ENCODE results near the gene MRPL12. TPM values are rescaled to one million over a fixed set of nuclear protein-coding genes. Genes with fewer than 3 reads are reported as not detected.

The MRPL12 gene
- total RNA-seq, 1 experiment from 2014 or later, result 139 TPM

DNA sequence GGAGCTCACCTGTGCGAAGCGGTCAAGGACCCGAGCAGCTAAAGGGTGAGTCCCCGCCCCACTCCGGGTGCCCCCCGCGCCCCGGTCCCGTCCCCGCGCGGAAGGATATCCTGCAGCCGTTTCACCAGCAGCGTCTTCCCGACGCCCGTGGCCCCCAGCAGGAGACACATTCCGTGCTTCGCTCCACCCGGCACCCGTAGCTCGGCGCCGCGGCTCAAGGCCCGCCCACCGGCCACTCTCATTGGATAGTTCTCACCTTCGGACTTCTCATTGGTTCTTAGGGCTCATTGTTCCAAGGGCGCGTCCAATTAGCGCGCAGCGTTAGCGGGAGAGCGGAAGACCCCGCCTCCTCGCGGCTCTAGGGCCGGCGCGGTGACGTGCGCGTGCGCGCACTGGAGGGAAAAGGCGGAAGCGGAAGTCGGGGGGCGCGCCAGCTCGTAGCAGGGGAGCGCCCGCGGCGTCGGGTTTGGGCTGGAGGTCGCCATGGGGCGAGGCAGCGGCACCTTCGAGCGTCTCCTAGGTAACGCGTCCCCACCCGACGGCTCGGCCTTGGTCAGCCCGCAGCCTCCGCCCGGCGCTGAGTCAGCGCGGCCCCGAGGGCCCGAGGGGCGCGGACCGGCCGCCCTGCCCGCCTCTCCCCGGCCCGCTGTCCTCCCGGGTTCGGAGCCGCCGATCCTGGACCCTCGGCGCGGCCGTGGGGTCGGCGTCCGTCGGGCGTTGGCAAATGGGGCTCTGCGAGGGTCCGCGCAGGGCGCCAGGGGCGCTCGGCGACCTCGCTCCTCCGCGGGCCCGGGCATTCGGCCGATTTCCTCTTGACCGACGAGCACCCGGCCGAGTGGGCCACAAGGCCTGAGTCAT lies 19.4 kb upstream of the MRPL12 start, which contains the start of the genes ARL16 and HGS:
Gene ARL16 (minus strand): TSS at position 214 of the 858 bp plus-strand sequence. CDS start 44 bp downstream, at position 170.
Gene HGS (plus strand): TSS at position 428 of the 858 bp plus-strand sequence. CDS start 56 bp downstream, at position 484.
- no peaks in the 10 kb centered on the region for H3K9me3 Mint-ChIP-seq
- peak; percentile 98 for DNase-seq (ENCODE audit: low spot score)
- H3K36me3 Mint-ChIP-seq, result peaks cover 23% of the 10 kb centered on the region
- H3K4me1 Mint-ChIP-seq, result peaks cover 12% of the 10 kb centered on the region
- no peaks in the 10 kb centered on the region; the same call in 1 of the 2 replicates for H3K27me3 Mint-ChIP-seq (ENCODE audit: low read depth)
- peak; percentile 98 for ATAC-seq
- ChIA-PET CTCF (interaction anchor here (0.9 to 2.7 kb wide), 8 partner anchors 8 to 186 kb away, joined by 3 to 15 read pairs (median 7); partner anchors contain the start of gene MRPL12), POLR2A (interaction anchor here (0.8 to 1.2 kb wide), 5 partner anchors 10 to 354 kb away, joined by 3 to 6 read pairs (median 3); partner anchors contain the start of genes CCDC137, DCXR, MRPL12 and OXLD1)
- peak within 1 kb of the TSS; percentile 84 for H3K27ac Mint-ChIP-seq
- peak within 1 kb of the TSS; percentile 86 for H3K4me3 Mint-ChIP-seq
- TF ChIP-seq ZNF416 (CRISPR knock-in tag; IDR thresholded peaks at IDR 0.05) (no peak), MXD4 (CRISPR knock-in tag; IDR thresholded peaks at IDR 0.05; ENCODE audit: borderline replicate concordance) (no peak), JAZF1 (CRISPR knock-in tag; IDR thresholded peaks at IDR 0.05) (no peak), TEAD4 (CRISPR knock-in tag; IDR thresholded peaks at IDR 0.05) (0 out of 2 replicates have a peak, but pooled peaks have one; percentile 34), RORB (CRISPR knock-in tag; IDR thresholded peaks at IDR 0.05) (no peak), ZNF263 (CRISPR knock-in tag; IDR thresholded peaks at IDR 0.05; ENCODE audit: low read depth) (no peak), SMAD4 (CRISPR knock-in tag; IDR thresholded peaks at IDR 0.05) (no peak), NR2C2 (CRISPR knock-in tag; IDR thresholded peaks at IDR 0.05) (no peak), OVOL2 (CRISPR knock-in tag; IDR thresholded peaks at IDR 0.05; ENCODE audit: borderline replicate concordance) (0 out of 2 replicates have a peak, but pooled peaks have one; percentile 57), ATF1 (CRISPR knock-in tag; IDR thresholded peaks at IDR 0.05) (no peak), KAT7 (CRISPR knock-in tag; IDR thresholded peaks at IDR 0.05; ENCODE audit: borderline replicate concordance) (no peak), SP1 (CRISPR knock-in tag; conservative IDR thresholded peaks at IDR 0.05) (no peak; the same call in 1 of the 2 replicates), FOXP1 (CRISPR knock-in tag; IDR thresholded peaks at IDR 0.05; ENCODE audit: borderline replicate concordance) (no peak), NR3C1 (CRISPR knock-in tag; conservative IDR thresholded peaks at IDR 0.05; ENCODE audit: low read depth) (no peak), ELF4 (CRISPR knock-in tag; IDR thresholded peaks at IDR 0.05; ENCODE audit: low read depth) (no peak), TEAD1 (CRISPR knock-in tag; IDR thresholded peaks at IDR 0.05) (peak; percentile 71; the same call in 1 of the 2 replicates), GABPB1 (CRISPR knock-in tag; IDR thresholded peaks at IDR 0.05) (peak; percentile 32)
- TF ChIP-seq, protein P1, sequence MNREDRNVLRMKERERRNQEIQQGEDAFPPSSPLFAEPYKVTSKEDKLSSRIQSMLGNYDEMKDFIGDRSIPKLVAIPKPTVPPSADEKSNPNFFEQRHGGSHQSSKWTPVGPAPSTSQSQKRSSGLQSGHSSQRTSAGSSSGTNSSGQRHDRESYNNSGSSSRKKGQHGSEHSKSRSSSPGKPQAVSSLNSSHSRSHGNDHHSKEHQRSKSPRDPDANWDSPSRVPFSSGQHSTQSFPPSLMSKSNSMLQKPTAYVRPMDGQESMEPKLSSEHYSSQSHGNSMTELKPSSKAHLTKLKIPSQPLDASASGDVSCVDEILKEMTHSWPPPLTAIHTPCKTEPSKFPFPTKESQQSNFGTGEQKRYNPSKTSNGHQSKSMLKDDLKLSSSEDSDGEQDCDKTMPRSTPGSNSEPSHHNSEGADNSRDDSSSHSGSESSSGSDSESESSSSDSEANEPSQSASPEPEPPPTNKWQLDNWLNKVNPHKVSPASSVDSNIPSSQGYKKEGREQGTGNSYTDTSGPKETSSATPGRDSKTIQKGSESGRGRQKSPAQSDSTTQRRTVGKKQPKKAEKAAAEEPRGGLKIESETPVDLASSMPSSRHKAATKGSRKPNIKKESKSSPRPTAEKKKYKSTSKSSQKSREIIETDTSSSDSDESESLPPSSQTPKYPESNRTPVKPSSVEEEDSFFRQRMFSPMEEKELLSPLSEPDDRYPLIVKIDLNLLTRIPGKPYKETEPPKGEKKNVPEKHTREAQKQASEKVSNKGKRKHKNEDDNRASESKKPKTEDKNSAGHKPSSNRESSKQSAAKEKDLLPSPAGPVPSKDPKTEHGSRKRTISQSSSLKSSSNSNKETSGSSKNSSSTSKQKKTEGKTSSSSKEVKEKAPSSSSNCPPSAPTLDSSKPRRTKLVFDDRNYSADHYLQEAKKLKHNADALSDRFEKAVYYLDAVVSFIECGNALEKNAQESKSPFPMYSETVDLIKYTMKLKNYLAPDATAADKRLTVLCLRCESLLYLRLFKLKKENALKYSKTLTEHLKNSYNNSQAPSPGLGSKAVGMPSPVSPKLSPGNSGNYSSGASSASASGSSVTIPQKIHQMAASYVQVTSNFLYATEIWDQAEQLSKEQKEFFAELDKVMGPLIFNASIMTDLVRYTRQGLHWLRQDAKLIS (CRISPR knock-in tag; IDR thresholded peaks at IDR 0.05; ENCODE audit: borderline replicate concordance), result no peak
- TF ChIP-seq, protein P2, sequence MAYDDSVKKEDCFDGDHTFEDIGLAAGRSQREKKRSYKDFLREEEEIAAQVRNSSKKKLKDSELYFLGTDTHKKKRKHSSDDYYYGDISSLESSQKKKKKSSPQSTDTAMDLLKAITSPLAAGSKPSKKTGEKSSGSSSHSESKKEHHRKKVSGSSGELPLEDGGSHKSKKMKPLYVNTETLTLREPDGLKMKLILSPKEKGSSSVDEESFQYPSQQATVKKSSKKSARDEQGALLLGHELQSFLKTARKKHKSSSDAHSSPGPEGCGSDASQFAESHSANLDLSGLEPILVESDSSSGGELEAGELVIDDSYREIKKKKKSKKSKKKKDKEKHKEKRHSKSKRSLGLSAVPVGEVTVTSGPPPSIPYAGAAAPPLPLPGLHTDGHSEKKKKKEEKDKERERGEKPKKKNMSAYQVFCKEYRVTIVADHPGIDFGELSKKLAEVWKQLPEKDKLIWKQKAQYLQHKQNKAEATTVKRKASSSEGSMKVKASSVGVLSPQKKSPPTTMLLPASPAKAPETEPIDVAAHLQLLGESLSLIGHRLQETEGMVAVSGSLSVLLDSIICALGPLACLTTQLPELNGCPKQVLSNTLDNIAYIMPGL (CRISPR knock-in tag; IDR thresholded peaks at IDR 0.05), result no peak
- TF ChIP-seq, protein P3, sequence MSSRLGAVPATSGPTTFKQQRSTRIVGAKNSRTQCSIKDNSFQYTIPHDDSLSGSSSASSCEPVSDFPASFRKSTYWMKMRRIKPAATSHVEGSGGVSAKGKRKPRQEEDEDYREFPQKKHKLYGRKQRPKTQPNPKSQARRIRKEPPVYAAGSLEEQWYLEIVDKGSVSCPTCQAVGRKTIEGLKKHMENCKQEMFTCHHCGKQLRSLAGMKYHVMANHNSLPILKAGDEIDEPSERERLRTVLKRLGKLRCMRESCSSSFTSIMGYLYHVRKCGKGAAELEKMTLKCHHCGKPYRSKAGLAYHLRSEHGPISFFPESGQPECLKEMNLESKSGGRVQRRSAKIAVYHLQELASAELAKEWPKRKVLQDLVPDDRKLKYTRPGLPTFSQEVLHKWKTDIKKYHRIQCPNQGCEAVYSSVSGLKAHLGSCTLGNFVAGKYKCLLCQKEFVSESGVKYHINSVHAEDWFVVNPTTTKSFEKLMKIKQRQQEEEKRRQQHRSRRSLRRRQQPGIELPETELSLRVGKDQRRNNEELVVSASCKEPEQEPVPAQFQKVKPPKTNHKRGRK (CRISPR knock-in tag; IDR thresholded peaks at IDR 0.05; ENCODE audit: borderline replicate concordance), result no peak
- TF ChIP-seq, protein P4, sequence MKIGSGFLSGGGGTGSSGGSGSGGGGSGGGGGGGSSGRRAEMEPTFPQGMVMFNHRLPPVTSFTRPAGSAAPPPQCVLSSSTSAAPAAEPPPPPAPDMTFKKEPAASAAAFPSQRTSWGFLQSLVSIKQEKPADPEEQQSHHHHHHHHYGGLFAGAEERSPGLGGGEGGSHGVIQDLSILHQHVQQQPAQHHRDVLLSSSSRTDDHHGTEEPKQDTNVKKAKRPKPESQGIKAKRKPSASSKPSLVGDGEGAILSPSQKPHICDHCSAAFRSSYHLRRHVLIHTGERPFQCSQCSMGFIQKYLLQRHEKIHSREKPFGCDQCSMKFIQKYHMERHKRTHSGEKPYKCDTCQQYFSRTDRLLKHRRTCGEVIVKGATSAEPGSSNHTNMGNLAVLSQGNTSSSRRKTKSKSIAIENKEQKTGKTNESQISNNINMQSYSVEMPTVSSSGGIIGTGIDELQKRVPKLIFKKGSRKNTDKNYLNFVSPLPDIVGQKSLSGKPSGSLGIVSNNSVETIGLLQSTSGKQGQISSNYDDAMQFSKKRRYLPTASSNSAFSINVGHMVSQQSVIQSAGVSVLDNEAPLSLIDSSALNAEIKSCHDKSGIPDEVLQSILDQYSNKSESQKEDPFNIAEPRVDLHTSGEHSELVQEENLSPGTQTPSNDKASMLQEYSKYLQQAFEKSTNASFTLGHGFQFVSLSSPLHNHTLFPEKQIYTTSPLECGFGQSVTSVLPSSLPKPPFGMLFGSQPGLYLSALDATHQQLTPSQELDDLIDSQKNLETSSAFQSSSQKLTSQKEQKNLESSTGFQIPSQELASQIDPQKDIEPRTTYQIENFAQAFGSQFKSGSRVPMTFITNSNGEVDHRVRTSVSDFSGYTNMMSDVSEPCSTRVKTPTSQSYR (CRISPR knock-in tag; IDR thresholded peaks at IDR 0.05), result no peak
- TF ChIP-seq, protein P5, sequence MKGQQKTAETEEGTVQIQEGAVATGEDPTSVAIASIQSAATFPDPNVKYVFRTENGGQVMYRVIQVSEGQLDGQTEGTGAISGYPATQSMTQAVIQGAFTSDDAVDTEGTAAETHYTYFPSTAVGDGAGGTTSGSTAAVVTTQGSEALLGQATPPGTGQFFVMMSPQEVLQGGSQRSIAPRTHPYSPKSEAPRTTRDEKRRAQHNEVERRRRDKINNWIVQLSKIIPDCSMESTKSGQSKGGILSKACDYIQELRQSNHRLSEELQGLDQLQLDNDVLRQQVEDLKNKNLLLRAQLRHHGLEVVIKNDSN (CRISPR knock-in tag; IDR thresholded peaks at IDR 0.05), result no peak; the same call in 1 of the 2 replicates
- TF ChIP-seq, protein P6, sequence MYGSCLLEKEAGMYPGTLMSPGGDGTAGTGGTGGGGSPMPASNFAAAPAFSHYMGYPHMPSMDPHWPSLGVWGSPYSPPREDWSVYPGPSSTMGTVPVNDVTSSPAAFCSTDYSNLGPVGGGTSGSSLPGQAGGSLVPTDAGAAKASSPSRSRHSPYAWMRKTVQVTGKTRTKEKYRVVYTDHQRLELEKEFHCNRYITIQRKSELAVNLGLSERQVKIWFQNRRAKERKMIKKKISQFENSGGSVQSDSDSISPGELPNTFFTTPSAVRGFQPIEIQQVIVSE (CRISPR knock-in tag; IDR thresholded peaks at IDR 0.05; ENCODE audit: borderline replicate concordance), result no peak
- TF ChIP-seq, protein P7, sequence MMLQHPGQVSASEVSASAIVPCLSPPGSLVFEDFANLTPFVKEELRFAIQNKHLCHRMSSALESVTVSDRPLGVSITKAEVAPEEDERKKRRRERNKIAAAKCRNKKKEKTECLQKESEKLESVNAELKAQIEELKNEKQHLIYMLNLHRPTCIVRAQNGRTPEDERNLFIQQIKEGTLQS (CRISPR knock-in tag; conservative IDR thresholded peaks at IDR 0.05), result no peak

Data from WTC11 (cell line).